Caco-2 (cell line): ENCODE measurements around the gene ASIC1. TPM values are rescaled to one million over a fixed set of nuclear protein-coding genes. Genes with fewer than 3 reads are reported as not detected.

ENCODE experiments used
- BruUV-seq: library from RNA; stranded (reverse); fragments of 400-500 nt; replicated peaks from 2 replicates; lab custom pipeline; 2021; lab: Mats Ljungman, UMichigan
- CTCF ChIA-PET: fragments of 300-600 bp; sonication (Branson Sonifier 250); formaldehyde crosslinking; loops from one replicate; lab custom pipeline; 2022; ENCODE audit warnings: antibody characterized with exemption; lab: Charles Lee
- POLR2A ChIA-PET: fragments of 300-600 bp; sonication (Branson Sonifier 250); formaldehyde crosslinking; loops from one replicate; lab custom pipeline; 2022; ENCODE audit warnings: antibody characterized with exemption; lab: Charles Lee
- DNase-seq, 2 experiments: peaks; one replicate each; pipeline versions ENCODE4 v3.0.0 to v3.0.0-alpha.2; 2020 to 2022
- H3K27me3 ChIP-seq: replicated peaks from 2 replicates; pipeline ENCODE4 v1.6.0; 2011; ENCODE audit warnings: low read length; ENCODE audit not compliant: control insufficient read depth, insufficient read depth
- H3K36me3 ChIP-seq: 2 replicates; pipeline ENCODE4 v1.5.1; 2011; ENCODE audit warnings: low read length; ENCODE audit not compliant: control insufficient read depth, insufficient read depth
- H3K4me1 ChIP-seq: fragments of 250-450 bp; sonication (Bioruptor Pico); 2 replicates; pipeline ENCODE4 v1.5.1; 2020; ENCODE audit warnings: mild to moderate bottlenecking
- H3K4me3 ChIP-seq: 2 replicates; pipeline ENCODE4 v1.5.1; 2011; ENCODE audit warnings: low read depth, mild to moderate bottlenecking, control low read depth, low read length
- H3K9me3 ChIP-seq: fragments of 250-450 bp; sonication (Bioruptor Pico); 2 replicates; pipeline ENCODE4 v1.5.1; 2020; ENCODE audit warnings: mild to moderate bottlenecking, moderate library complexity
- H3K27ac Mint-ChIP-seq: one replicate; pipeline ENCODE4 v1.8.0; 2022; ENCODE audit warnings: mixed read lengths; ENCODE audit not compliant: unreplicated experiment
- H3K27me3 Mint-ChIP-seq: one replicate; pipeline ENCODE4 v1.8.0; 2022; ENCODE audit warnings: mixed read lengths; ENCODE audit not compliant: insufficient read depth, unreplicated experiment
- H3K36me3 Mint-ChIP-seq: one replicate; pipeline ENCODE4 v1.8.0; 2022; ENCODE audit warnings: mild to moderate bottlenecking, mixed read lengths; ENCODE audit not compliant: insufficient read depth, unreplicated experiment
- H3K4me1 Mint-ChIP-seq: one replicate; pipeline ENCODE4 v1.8.0; 2022; ENCODE audit warnings: low read depth, mixed read lengths; ENCODE audit not compliant: unreplicated experiment
- H3K4me3 Mint-ChIP-seq: one replicate; pipeline ENCODE4 v1.8.0; 2022; ENCODE audit warnings: mild to moderate bottlenecking, moderate library complexity, mixed read lengths; ENCODE audit not compliant: unreplicated experiment
- H3K9me3 Mint-ChIP-seq: one replicate; pipeline ENCODE4 v1.8.0; 2022; ENCODE audit warnings: mixed read lengths; ENCODE audit not compliant: unreplicated experiment
- CTCF ChIP-seq, 2 experiments: fragments of 200-600 bp in 1 of 2; IDR thresholded peaks; 1 replicate in 1 of 2; 2 replicates in 1 of 2; pipeline versions ENCODE4 v1.5.1 to v1.8.0; 2011 to 2022; ENCODE audit warnings: antibody characterized with exemption in 1 of 2, control low read depth in 1 of 2, inconsistent platforms in 1 of 2, low read depth in 1 of 2, low read length in 1 of 2, mild to moderate bottlenecking in 1 of 2, moderate library complexity in 1 of 2; ENCODE audit not compliant: insufficient read depth in 1 of 2, severe bottlenecking in 1 of 2, unreplicated experiment in 1 of 2
- intact Hi-C: fragments of 100-400 bp; cut with micrococcal nuclease; formaldehyde crosslinking; loops from one replicate; pipeline ENCODE4 v1.10.0; 2022; ENCODE audit not compliant: unreplicated experiment
- total RNA-seq: library from RNA; stranded (reverse); gene quantifications from 2 replicates; pipeline ENCODE4 v1.2.3, GENCODE V29; 2022

The ASIC1 gene
- total RNA-seq, 1 experiment from 2014 or later: 17.8 TPM

GRCh38 chr12:50090391-50090790, 33.0 kb downstream of the ASIC1 start:
- peaks cover 20% of the 10 kb centered on the region for H3K36me3 ChIP-seq
- H3K27ac Mint-ChIP-seq: no peak overlapping the region
- H3K36me3 Mint-ChIP-seq: peaks cover 89% of the 10 kb centered on the region
- no peaks in the 10 kb centered on the region for H3K27me3 ChIP-seq
- intact Hi-C loops: no loop called here
- ChIA-PET POLR2A (no interaction called here), CTCF (interaction anchor here (0.6 to 1.5 kb wide), 2 partner anchors 22 to 1148 kb away, joined by 3 to 5 read pairs; partner anchors contain the start of genes COX14 and DAZAP2)
- no peak overlapping the region for H3K4me3 ChIP-seq
- H3K4me1 Mint-ChIP-seq: peaks cover 11% of the 10 kb centered on the region
- TF ChIP-seq CTCF (IDR thresholded peaks at IDR 0.05; ENCODE audit: insufficient read depth in 1 of 2, low read depth in 1 of 2, low read length in 1 of 2, severe bottlenecking in 1 of 2, unreplicated experiment in 1 of 2): no peak
- no peak overlapping the region for H3K4me3 Mint-ChIP-seq
- no peaks in the 10 kb centered on the region for H3K9me3 ChIP-seq
- H3K27me3 Mint-ChIP-seq: no peaks in the 10 kb centered on the region
- BruUV-seq: no TSS peak
- no peaks in the 10 kb centered on the region for H3K9me3 Mint-ChIP-seq
- H3K4me1 ChIP-seq: peaks cover 4% of the 10 kb centered on the region; the same call in 1 of the 2 replicates
- no peak for DNase-seq

GRCh38 chr12:50097952-50098351, 40.6 kb downstream of the ASIC1 start:
- no peak overlapping the region for H3K27ac Mint-ChIP-seq

GRCh38 chr12:50099302-50100008, 42.1 kb downstream of the ASIC1 start:
- no peak overlapping the region for H3K4me3 Mint-ChIP-seq
- no peaks in the 10 kb centered on the region for H3K9me3 ChIP-seq
- ChIA-PET POLR2A (interaction anchor here (2.1 kb wide), 1 partner anchor 11 kb away, joined by 12 read pairs; no protein-coding TSS in a partner anchor), CTCF (interaction anchor here (3.4 kb wide), 1 partner anchor 11 kb away, joined by 53 read pairs; the partner anchor contains the start of gene COX14)
- peaks cover 16% of the 10 kb centered on the region for H3K4me1 ChIP-seq
- no peak for DNase-seq
- H3K9me3 Mint-ChIP-seq: no peaks in the 10 kb centered on the region
- H3K27ac Mint-ChIP-seq: no peak overlapping the region
- H3K4me1 Mint-ChIP-seq: peaks cover 12% of the 10 kb centered on the region
- TSS peak; percentile 22 for BruUV-seq
- TF ChIP-seq CTCF (IDR thresholded peaks at IDR 0.05; ENCODE audit: insufficient read depth in 1 of 2, low read depth in 1 of 2, low read length in 1 of 2, severe bottlenecking in 1 of 2, unreplicated experiment in 1 of 2): no peak
- no peaks in the 10 kb centered on the region for H3K27me3 Mint-ChIP-seq
- intact Hi-C loops: no loop called here
- peaks cover 79% of the 10 kb centered on the region for H3K36me3 Mint-ChIP-seq
- H3K27me3 ChIP-seq: no peaks in the 10 kb centered on the region
- H3K4me3 ChIP-seq: no peak overlapping the region
- peaks cover 14% of the 10 kb centered on the region for H3K36me3 ChIP-seq

More at GRCh38 chr12:50097952-50098351, 40.6 kb downstream of the ASIC1 start:
- Mint-ChIP-seq H3K9me3 (no peaks in the 10 kb centered on the region), H3K4me1 (peaks cover 3% of the 10 kb centered on the region), H3K4me3 (no peak overlapping the region), H3K36me3 (peaks cover 90% of the 10 kb centered on the region), H3K27me3 (no peaks in the 10 kb centered on the region)
- no TSS peak for BruUV-seq
- CTCF ChIA-PET: no interaction called here
- H3K4me3 ChIP-seq: no peak overlapping the region
- H3K9me3 ChIP-seq: no peaks in the 10 kb centered on the region
- no peak for TF ChIP-seq CTCF (IDR thresholded peaks at IDR 0.05; ENCODE audit: insufficient read depth in 1 of 2, low read depth in 1 of 2, low read length in 1 of 2, severe bottlenecking in 1 of 2, unreplicated experiment in 1 of 2)
- peaks cover 18% of the 10 kb centered on the region for H3K36me3 ChIP-seq
- POLR2A ChIA-PET: no interaction called here
- no peaks in the 10 kb centered on the region for H3K27me3 ChIP-seq
- DNase-seq: no peak
- intact Hi-C loops: no loop called here
- peaks cover 8% of the 10 kb centered on the region; the same call in 1 of the 2 replicates for H3K4me1 ChIP-seq
